ENCODE data around the gene NDFIP2.

NDFIP2 gene, protein sequence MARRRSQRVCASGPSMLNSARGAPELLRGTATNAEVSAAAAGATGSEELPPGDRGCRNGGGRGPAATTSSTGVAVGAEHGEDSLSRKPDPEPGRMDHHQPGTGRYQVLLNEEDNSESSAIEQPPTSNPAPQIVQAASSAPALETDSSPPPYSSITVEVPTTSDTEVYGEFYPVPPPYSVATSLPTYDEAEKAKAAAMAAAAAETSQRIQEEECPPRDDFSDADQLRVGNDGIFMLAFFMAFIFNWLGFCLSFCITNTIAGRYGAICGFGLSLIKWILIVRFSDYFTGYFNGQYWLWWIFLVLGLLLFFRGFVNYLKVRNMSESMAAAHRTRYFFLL

DNA sequence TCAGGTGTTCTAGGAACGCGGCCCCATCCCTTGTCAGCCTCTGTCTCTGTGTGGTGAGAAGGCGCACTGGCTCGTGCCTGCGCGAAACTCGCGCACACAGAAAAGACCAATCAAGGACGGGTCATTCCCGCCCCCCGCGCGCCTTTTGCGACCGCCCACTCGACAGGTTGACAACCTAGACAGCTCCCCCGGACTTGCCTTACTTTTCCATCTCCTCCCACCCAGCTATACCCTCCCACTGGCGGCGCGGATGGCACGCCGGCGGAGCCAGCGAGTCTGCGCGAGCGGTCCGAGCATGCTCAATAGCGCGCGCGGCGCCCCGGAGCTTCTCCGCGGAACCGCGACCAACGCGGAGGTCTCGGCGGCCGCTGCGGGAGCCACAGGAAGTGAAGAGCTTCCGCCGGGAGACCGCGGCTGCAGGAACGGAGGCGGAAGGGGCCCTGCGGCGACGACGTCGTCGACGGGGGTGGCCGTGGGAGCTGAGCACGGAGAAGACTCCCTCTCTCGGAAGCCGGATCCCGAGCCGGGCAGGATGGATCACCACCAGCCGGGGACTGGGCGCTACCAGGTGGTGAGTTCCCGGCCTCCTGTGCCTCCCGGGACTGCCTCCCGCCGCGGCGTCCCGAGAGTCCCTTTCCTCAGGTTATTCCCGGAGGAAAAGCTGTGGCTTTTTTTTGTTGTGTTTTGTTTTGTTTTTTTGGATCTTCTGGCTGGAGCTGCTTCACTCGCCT is at the start of gene NDFIP2:
Gene NDFIP2, plus strand, starts transcription at position 202 of the 731 bp plus-strand sequence. Its CDS starts 49 bp downstream, at position 251.
- DNase-seq, result peak; percentile 71

DNA sequence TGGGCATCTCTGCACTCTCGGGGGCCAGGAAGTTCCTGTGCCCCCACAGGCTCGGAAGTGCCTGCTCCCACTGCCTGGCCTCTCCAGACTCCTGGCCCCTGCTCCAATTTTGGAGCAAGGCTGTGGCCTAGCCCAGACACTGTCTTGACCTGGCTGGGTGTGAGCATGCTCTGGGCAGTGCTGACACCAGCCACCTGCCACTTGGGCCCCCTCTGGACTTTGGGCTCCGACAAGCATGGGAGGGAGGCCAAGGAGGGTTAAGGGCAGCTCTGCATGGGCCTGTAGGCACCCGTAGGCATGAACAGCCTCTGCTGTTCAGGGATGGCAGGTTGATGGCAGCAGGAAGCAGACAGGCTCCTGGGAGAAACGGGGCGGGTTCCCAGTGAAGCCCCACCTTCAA is 48.9 kb upstream of the NDFIP2 start:
- DNase-seq, result no peak

DNA sequence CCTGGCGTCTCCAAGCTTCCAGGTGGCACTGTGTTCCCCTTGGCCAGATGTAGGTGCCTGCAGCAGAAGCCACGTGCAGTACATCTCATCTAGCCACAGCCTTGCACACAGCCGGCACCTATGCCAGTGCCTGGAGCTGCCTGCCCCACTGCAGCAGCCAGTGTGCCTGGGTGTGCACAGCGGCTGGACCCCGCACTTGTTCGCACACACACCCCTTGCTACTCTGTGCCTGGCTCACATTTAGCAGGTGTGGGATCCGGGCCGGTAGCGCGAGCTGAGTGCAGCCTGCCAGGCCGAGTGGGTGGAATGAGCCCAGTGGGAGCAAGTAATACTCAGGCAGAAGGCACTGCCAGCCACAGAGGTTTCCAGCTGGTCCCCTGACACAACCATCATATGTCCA is 48.0 kb upstream of the NDFIP2 start:
- DNase-seq, result no peak

DNA sequence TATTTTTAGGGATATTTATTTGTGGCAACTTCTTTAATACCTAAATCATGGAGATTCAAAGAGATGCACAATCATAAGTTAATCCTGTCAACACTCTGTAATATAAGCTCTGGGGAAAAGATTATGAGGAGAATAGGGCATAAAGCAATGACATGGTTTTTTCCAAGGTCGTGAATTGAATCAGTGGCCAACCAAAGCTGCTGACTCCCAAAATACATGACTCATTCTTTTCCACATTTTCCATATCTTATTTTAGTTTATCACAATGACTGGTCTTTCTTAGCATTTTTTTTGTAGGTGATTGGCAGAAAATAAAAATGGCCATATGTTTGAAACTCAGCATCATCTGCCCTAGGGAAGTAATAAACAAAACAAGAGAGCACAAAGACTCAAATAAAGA is 46.4 kb upstream of the NDFIP2 start:
- DNase-seq, result no peak

DNA sequence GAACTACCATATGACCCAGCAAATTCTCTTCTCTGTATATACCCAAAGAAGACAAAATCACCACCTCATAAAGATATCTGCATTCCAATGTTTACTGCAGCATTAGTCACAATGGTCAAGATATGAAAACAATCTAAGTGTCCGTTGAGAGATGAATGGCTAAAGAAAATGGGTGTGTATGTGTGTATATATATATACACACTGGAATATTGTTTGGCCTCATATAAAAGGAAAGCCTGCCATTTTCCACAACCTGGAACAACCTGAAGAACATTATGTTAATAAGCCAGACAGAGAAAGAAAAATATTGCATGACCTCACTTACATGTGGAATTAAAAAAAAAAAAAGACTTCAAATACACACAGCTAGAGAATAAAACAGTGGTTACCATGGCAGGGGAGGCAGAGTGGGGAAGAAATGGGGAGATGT is 45.4 kb upstream of the NDFIP2 start:
- no peak for DNase-seq

DNA sequence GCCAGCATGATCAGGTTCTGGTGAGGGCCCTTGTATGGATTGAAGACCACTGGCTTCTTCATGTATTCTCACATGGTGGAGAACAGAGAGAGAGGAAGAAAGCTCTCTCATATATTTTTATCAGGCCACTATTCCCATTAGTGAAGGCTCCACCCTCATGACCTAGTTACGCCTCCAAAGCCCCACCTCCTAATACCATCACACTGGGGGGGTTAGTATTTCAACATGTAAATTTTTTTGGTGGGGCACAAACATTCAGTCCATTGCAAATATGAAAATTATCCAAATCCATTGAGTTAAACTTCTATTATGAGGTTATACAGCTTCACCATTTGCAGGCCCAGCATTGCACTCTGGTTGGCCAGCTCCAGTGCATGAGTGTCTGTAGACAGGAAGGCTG is 41.7 kb upstream of the NDFIP2 start:
- DNase-seq, result no peak

DNA sequence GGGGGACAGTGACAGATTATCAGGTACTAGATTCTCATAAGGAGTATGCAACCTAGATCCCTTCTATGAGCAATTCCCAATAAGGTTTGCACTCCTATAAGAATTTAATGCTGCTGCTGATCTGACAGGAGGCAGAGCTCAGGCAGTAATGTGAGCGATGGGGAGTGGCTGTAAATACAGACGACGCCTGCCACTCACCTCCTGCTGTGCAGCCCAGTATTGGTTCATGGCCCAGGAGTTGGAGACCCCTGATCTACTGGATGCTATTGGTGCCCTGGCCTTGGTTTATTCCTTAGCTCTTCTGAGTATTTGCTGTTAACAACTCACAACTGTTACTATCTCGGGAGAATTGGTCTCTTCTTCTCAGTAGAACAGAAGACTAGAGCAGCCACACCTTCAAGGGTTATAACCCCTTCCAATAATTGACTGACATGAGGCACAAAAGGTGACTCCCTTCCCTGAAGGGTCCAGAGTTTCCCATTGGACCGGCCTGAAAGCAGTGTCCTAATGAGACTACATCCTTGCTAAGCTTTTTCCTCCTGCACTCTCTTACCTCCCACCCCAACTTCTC is 39.9 kb upstream of the NDFIP2 start:
- no peak for DNase-seq

DNA sequence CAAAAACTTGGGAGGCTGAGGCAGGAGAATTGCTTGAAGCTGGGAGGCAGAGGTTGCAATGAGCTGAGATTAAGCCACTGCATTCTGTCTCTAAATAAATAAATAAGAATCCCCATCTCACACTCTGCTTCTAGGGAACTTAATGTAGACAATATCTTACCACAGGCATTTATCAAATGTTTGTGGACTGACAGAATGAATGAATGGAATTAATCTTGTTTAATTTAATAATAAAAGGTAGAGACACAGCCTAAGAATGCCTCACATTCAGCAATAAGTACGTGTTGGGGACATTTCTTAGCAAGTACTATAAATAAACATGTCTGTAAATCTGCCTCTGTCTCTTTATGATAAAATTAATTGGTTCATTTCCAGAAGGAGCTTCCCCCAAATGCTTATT is 38.7 kb upstream of the NDFIP2 start:
- no peak for DNase-seq

DNA sequence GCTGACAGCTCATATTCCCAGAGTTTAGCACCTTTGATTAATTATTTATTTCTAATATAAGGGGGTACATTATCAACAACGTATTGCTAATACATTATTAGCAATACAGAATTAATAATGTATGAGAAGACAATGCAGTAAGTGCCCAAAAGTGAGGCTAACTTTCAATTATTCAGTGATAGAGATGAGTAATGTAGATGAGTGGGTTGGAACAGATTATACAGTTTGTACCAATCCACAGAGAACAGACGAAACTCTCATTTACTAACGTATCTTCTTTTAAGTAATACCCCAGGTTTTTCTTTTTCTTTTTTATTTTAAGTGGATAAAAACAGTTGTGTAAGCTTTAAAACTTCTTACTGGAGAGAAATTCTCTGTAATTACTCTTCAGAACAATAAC is 38.2 kb upstream of the NDFIP2 start:
- DNase-seq, result no peak

DNA sequence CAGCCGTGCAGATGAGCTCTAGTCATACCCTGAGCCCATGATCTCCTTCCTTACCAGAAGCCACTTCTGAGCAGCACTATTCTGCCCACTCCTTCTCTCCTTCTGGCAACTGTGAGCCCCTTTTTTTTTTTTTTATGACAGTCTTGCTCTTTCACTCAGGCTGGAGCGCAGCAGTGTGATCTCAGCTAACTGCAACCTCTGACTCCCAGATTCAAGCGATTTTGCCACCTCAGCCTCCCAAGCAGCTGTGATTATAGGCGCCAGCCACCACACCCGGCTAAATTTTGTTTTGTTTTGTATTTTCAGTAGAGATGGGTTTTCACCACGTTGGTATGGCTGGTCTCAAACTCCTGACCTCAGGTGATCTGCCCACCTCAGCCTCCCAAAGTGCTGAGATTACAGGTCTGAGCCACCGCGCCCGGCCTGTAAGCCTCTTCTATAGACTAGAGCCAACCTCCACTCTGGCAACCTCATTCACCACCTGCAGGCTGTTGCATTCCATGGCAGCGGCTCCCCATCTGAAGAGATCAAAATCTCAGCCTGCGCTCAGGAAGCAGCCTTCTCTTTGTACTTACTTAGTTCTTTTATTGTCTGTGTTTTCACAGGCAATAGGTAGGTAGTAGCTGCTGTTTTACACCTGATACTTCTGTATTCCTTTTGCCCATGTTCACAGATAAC is 34.8 kb upstream of the NDFIP2 start:
- DNase-seq, result no peak

DNA sequence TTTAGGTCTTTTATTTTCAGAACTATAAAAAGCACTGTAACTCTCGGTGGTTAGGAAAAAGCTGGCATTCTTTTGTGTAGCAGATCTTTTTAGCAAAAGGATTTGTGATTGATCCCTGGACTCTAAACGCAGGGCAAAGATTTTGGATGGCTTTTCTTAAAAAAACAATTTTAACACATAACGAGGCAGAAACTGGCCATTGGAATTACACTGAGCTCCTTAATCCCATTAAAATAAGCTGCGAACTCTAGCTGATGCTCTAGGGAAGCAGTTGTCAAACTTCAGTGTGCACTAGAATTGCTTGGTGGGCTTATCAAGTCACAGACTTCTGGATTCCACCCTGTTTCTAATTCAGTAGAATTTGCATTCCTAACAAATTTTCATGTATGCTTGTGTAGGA is 33.8 kb upstream of the NDFIP2 start:
- no peak for DNase-seq

DNA sequence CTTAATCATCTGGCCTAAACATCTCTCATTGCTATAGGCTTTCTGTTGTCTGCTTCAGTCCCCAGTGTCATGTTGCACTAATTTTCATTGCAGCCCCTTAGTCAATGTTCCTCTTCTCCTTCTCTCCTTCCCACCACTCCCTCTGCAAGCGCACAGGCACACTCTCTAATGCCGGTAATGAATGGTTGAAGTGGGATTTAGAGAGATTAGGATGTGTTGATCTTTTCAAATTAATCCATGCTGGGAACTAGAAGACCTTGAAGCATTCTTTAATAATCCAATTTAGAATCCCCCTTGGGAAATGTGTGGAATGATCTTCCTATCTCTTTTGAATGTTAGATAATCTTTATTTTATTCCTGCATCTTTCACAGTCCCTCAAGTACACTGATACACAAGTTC is 33.2 kb upstream of the NDFIP2 start:
- no peak for DNase-seq

DNA sequence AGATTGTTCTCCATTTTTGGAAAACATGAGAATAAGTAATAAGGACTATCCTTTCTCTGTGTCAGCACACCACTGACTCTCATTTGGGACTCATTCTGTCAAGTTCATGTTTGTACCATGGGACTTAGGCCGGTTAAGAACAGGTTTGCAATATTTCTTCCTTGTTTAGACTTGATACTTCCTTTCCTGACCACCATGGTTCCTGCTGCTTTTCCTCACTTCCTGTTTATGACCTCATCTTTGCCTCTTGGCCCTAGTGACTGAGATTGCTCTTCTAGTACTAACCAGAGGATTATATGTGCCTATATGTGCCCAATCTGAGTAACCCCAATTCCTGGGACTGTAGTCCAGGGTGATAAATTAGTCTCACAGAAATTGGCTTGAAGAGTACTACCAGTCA is 32.5 kb upstream of the NDFIP2 start:
- peak; percentile 35 for DNase-seq

DNA sequence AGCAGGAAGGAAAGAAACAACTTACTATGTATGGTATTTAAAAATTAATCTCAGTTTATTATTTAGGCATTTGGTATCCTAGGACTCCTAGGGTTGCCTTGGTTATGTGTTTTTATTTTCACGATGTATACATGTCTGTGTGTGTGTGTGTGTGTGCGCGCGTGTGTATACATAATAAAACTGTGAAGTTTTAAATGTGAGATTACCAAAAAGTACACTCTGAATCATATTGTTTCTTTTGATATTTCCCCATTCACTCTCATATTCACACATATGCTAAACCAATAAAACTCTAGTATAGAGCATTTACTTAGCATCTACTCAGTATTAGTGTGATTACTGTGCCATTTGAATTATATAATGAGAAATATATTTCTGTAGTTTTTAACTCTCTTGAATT is 30.8 kb upstream of the NDFIP2 start:
- no peak for DNase-seq

DNA sequence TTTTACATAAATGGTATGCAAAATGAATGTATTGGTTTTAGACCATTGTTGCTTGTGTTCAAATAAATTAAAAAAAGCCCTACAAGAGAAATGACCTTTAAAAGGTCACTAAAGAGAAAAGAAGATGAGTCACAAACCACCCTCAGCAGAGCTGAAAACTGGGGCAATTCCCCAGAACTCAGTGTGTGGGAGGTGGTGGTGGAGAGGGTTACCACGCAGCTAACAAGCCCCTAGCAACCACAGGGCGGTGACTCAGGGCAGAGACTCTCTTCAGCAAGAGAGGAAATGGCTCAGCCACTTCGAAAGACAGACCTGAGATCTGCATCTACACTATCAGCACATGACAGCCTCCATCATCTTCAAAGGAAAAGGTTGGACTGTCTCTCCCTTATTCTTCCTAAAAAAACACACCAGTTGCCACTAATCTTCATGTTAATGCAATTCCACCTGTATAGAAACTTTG is 29.4 kb upstream of the NDFIP2 start:
- DNase-seq, result no peak

DNA sequence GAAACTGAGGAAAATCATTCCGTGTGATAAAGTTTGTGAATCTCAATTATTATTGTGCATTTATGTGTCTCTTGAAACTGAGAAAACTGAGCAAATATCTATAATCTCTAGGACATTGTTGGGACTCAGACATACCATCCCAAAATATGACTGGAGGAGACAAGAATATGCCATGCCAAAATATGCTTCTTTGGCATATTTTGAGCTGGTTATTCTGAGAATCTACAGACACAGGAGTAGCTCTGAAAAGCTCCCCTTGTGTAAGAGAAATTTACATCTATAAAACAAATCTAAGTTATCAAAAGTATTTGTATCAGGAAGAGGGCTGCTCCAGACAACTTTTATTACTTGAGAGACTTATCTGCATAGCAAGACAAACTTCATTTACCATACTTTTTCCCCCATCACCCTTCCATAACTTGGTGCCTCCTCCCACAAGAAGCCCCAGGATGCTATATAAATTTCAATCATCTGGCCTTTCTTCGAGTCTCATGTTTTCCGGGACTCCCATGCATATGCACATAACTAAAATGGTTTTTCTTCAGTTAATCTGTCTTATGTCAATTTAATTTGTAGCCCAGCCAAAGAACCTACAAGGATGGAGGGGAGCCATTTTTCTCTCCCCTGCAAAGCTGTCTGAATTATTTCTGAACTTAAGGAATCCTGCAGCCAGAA is 28.6 kb upstream of the NDFIP2 start:
- DNase-seq, result no peak

DNA sequence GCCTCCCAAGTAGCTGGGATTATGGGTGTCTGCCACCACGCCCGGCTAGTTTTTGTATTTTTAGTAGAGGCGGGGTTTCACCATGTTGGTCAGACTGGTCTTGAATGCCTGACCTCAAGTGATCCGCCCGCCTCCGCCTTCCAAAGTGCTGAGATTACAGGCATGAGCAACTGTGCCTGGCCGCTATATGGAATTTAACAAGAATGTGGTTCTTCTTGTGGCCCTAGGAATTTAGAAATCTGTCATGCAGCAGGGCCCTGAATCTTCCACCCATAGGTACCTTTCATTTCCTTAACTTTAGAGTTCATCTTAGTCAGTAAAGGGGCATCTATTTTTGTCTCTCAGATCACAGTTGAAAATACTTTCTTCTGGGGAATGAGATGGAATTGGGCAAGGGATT is 25.6 kb upstream of the NDFIP2 start:
- DNase-seq, result no peak

DNA sequence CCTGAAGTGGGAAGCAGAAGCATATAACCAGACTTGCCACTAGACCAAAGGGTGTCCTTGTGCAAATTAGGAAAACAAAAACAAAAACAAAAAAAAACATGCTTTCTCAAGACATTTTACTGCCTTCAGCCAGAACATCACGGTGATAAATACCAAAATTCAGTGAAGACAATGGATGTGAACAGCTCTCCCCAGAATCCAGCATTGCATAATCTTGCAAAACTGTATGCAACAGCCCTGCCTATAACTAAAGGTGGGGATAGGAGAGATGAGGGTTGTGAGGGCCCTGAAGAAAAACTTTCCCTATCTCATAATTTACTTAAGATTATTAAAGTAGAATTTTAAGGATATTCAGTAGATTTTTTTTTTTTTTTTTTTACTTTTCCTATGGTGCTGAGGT is 24.9 kb upstream of the NDFIP2 start:
- no peak for DNase-seq

DNA sequence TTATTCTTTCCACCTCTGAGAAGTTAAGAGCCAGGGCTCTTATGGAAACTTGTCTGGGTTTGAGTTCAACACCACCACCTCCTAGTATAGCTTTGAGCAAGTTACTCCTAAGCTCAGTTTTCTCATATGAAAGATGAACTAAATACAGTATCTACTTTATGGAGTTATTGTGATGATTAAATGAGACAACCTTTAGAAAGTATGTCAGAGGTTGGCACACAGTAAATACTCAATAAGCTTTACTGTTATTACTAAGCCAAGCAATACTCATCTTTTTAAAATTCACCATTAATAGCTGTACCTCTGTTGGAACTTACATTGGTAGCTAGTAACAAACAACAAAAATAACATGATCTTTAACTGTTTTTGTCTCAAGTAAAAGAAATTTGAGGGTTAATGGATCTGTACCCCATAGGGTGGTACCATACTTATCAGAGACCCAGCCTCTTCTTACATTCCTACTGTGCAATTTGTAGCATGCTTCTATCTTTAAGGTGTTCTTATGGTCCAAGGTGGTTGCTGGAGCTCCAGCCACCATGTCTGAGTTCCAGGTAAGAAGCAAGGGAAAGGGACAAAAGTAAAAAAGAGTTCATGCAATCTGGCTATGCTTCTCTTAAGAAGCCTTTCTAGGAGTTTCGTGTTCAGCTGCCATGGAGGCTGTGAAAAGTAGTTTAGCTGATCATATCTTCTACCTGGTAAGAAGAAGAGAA is 24.1 kb upstream of the NDFIP2 start:
- DNase-seq, result no peak

DNA sequence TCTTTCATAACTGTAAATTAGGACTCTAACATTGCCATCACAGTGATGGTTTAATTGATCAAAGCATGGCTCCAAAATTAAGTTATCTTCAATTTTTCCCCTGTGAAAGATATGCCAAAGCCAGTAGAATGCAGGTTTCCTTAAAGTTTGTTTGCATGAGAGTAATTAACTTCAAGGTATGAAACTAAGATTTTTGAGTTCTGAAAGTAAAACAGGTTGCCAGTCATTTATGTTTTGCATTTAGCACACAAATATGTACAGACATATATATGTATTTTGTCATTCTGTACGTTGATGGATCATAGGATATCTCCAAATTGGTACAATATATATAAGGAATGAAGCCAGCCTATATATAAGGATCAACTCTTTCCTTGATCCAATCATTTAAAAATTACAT is 23.6 kb upstream of the NDFIP2 start:
- no peak for DNase-seq

DNA sequence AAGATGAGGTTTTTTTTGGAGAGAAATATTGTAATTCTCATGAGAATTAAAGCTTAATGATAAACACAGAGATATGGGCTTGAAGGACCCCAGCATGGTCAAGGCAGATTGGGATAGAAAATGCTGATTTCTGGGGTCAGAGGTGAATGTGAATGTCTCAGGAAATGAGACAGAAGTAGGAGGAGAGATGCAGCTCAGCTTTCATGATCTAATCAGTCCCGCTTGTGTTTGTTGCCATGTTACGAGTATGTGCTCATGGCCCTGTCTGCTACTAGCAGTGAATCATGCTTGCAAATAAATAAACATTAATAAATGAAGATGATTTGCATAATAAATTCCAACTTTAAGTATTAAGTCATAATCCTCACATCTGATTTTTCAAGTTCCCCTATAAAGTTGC is 23.0 kb upstream of the NDFIP2 start:
- no peak for DNase-seq

DNA sequence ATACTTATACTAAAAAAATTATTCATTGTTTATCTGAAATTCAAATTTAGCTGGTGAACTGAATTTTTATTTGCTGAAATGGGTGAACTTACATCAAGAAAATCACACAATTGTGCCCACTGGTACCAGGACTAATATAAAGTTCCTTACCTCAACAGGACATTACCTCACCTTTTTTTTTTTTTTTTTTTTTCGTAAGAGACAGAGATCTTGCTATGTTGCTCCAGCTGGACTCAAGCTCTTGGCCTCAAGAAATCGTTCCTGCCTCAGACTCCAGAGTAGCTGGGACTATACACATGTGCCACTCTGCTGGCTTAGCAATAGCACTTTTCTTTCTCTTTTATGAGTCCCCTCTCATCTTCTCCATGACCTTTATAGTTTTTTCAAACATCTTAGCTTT is 22.5 kb upstream of the NDFIP2 start:
- DNase-seq, result no peak

Measured in GDM1 (cell line).